ENCODE results near the gene PPFIA1.
A peak's percentile ranks its signal among the peaks of the same experiment; 100 is the strongest.

PPFIA1 gene

GRCh38 chr11:70263363-70263762 lies 7.1 kb upstream of the PPFIA1 start:
- no peak for TF ChIP-seq CTCF (conservative IDR thresholded peaks at IDR 0.05; ENCODE audit: control insufficient read depth, insufficient read depth, low read depth, low read length)
- no peak overlapping the region for H3K4me3 ChIP-seq (ENCODE audit: control insufficient read depth, low read depth, low read length)
- DNase-seq (ENCODE audit: low read depth) = no peak

GRCh38 chr11:70265341-70265740 lies 5.1 kb upstream of the PPFIA1 start:
- no peak for TF ChIP-seq CTCF (conservative IDR thresholded peaks at IDR 0.05; ENCODE audit: control insufficient read depth, insufficient read depth, low read depth, low read length)
- no peak overlapping the region for H3K4me3 ChIP-seq (ENCODE audit: control insufficient read depth, low read depth, low read length)
- DNase-seq (ENCODE audit: low read depth) = no peak

GRCh38 chr11:70267405-70267950 lies 3.0 kb upstream of the PPFIA1 start:
- no peak for TF ChIP-seq CTCF (conservative IDR thresholded peaks at IDR 0.05; ENCODE audit: control insufficient read depth, insufficient read depth, low read depth, low read length)
- no peak for DNase-seq (ENCODE audit: low read depth)
- H3K4me3 ChIP-seq (ENCODE audit: control insufficient read depth, low read depth, low read length) = no peak overlapping the region

GRCh38 chr11:70268526-70268925 lies 2.0 kb upstream of the PPFIA1 start:
- TF ChIP-seq CTCF (conservative IDR thresholded peaks at IDR 0.05; ENCODE audit: control insufficient read depth, insufficient read depth, low read depth, low read length) = no peak
- DNase-seq (ENCODE audit: low read depth) = no peak
- no peak overlapping the region for H3K4me3 ChIP-seq (ENCODE audit: control insufficient read depth, low read depth, low read length)

- no peak for TF ChIP-seq CTCF (conservative IDR thresholded peaks at IDR 0.05; ENCODE audit: control insufficient read depth, insufficient read depth, low read depth, low read length)
- peak; percentile 61 for DNase-seq (ENCODE audit: low read depth)
- H3K4me3 ChIP-seq (ENCODE audit: control insufficient read depth, low read depth, low read length) = peak overlapping the region; percentile 65
Observed at GRCh38 chr11:70270877-70271648, 573 bp downstream of the PPFIA1 start.

GRCh38 chr11:70271649-70271953 lies 1.1 kb downstream of the PPFIA1 start:
- no peak for TF ChIP-seq CTCF (conservative IDR thresholded peaks at IDR 0.05; ENCODE audit: control insufficient read depth, insufficient read depth, low read depth, low read length)
- DNase-seq (ENCODE audit: low read depth) = no peak
- H3K4me3 ChIP-seq (ENCODE audit: control insufficient read depth, low read depth, low read length) = peak overlapping the region; percentile 65
